ENCODE measurements around the gene PRUNE1. TPM values are rescaled to one million over a fixed set of nuclear protein-coding genes. Genes with fewer than 3 reads are reported as not detected.
A peak's percentile ranks its signal among the peaks of the same experiment; 100 is the strongest.

PRUNE1 gene
- total RNA-seq, 1 experiment from 2014 or later = 24.5 TPM

DNA sequence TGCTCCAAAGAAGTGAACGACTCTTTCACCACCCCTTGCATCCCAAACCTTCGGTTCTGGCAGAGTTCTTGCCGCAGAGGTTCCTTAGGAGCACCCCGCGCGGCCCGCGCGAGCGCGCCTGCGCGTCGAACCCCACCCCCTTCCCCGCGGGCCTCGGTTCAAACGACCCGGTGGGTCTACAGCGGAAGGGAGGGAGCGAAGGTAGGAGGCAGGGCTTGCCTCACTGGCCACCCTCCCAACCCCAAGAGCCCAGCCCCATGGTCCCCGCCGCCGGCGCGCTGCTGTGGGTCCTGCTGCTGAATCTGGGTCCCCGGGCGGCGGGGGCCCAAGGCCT, 39.3 kb downstream of the PRUNE1 start, which contains the start of gene C1orf56 (continued):
- TF ChIP-seq ZNF317 (CRISPR knock-in tag; IDR thresholded peaks at IDR 0.05; ENCODE audit: borderline replicate concordance, low read depth) (no peak), ATF1 (CRISPR knock-in tag; IDR thresholded peaks at IDR 0.05) (no peak), ATF3 (CRISPR knock-in tag; conservative IDR thresholded peaks at IDR 0.05) (no peak), HMGA2 (CRISPR knock-in tag; IDR thresholded peaks at IDR 0.05) (no peak), PRRX2 (CRISPR knock-in tag; IDR thresholded peaks at IDR 0.05) (no peak)

DNA sequence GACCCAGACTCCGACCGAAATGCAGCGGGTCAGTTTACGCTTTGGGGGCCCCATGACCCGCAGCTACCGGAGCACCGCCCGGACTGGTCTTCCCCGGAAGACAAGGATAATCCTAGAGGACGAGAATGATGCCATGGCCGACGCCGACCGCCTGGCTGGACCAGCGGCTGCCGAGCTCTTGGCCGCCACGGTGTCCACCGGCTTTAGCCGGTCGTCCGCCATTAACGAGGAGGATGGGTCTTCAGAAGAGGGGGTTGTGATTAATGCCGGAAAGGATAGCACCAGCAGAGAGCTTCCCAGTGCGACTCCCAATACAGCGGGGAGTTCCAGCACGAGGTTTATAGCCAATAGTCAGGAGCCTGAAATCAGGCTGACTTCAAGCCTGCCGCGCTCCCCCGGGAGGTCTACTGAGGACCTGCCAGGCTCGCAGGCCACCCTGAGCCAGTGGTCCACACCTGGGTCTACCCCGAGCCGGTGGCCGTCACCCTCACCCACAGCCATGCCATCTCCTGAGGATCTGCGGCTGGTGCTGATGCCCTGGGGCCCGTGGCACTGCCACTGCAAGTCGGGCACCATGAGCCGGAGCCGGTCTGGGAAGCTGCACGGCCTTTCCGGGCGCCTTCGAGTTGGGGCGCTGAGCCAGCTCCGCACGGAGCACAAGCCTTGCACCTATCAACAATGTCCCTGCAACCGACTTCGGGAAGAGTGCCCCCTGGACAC, 39.8 kb downstream of the PRUNE1 start:
- ChIA-PET CTCF (interaction anchor here (0.6 to 3.7 kb wide), 33 partner anchors 9 to 419 kb away, joined by 3 to 43 read pairs (median 4); partner anchors contain the start of genes BNIPL, CDC42SE1, ENSA and GABPB2), POLR2A (interaction anchor here (0.5 to 1.6 kb wide), 11 partner anchors 10 to 142 kb away, joined by 3 to 6 read pairs (median 4); partner anchors contain the start of genes BNIPL, MLLT11 and VPS72)
- no peaks in the 10 kb centered on the region for H3K27me3 Mint-ChIP-seq (ENCODE audit: low read depth)
- H3K27ac Mint-ChIP-seq = peak overlapping the region; percentile 97
- ATAC-seq (peak; percentile 35), DNase-seq (ENCODE audit: low spot score) (peak; percentile 76)
- H3K9me3 Mint-ChIP-seq = no peaks in the 10 kb centered on the region
- peaks cover 15% of the 10 kb centered on the region for H3K36me3 Mint-ChIP-seq
- H3K4me3 Mint-ChIP-seq = peak overlapping the region; percentile 96
- peaks cover 17% of the 10 kb centered on the region for H3K4me1 Mint-ChIP-seq
- TF ChIP-seq TEAD1 (CRISPR knock-in tag; IDR thresholded peaks at IDR 0.05) = peak; percentile 67; the same call in 1 of the 2 replicates
- TF ChIP-seq TEAD4 (CRISPR knock-in tag; IDR thresholded peaks at IDR 0.05) = 0 out of 2 replicates have a peak, but pooled peaks have one; percentile 11
- no peak for TF ChIP-seq GRHL2 (CRISPR knock-in tag; IDR thresholded peaks at IDR 0.05; ENCODE audit: insufficient replicate concordance, severe bottlenecking)
- TF ChIP-seq, protein P1, sequence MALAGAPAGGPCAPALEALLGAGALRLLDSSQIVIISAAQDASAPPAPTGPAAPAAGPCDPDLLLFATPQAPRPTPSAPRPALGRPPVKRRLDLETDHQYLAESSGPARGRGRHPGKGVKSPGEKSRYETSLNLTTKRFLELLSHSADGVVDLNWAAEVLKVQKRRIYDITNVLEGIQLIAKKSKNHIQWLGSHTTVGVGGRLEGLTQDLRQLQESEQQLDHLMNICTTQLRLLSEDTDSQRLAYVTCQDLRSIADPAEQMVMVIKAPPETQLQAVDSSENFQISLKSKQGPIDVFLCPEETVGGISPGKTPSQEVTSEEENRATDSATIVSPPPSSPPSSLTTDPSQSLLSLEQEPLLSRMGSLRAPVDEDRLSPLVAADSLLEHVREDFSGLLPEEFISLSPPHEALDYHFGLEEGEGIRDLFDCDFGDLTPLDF (CRISPR knock-in tag; IDR thresholded peaks at IDR 0.05) = no peak
- 0 out of 2 replicates have a peak, but pooled peaks have one; percentile 17 for TF ChIP-seq CREB1 (CRISPR knock-in tag; IDR thresholded peaks at IDR 0.05)
- TF ChIP-seq ZBTB43 (CRISPR knock-in tag; IDR thresholded peaks at IDR 0.05) = peak; percentile 87; the same call in 1 of the 2 replicates
- no peak for TF ChIP-seq ZNF219 (CRISPR knock-in tag; IDR thresholded peaks at IDR 0.05; ENCODE audit: borderline replicate concordance)
- TF ChIP-seq, protein P2, sequence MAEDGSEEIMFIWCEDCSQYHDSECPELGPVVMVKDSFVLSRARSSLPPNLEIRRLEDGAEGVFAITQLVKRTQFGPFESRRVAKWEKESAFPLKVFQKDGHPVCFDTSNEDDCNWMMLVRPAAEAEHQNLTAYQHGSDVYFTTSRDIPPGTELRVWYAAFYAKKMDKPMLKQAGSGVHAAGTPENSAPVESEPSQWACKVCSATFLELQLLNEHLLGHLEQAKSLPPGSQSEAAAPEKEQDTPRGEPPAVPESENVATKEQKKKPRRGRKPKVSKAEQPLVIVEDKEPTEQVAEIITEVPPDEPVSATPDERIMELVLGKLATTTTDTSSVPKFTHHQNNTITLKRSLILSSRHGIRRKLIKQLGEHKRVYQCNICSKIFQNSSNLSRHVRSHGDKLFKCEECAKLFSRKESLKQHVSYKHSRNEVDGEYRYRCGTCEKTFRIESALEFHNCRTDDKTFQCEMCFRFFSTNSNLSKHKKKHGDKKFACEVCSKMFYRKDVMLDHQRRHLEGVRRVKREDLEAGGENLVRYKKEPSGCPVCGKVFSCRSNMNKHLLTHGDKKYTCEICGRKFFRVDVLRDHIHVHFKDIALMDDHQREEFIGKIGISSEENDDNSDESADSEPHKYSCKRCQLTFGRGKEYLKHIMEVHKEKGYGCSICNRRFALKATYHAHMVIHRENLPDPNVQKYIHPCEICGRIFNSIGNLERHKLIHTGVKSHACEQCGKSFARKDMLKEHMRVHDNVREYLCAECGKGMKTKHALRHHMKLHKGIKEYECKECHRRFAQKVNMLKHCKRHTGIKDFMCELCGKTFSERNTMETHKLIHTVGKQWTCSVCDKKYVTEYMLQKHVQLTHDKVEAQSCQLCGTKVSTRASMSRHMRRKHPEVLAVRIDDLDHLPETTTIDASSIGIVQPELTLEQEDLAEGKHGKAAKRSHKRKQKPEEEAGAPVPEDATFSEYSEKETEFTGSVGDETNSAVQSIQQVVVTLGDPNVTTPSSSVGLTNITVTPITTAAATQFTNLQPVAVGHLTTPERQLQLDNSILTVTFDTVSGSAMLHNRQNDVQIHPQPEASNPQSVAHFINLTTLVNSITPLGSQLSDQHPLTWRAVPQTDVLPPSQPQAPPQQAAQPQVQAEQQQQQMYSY (CRISPR knock-in tag; IDR thresholded peaks at IDR 0.05) = peak; percentile 75
- 0 out of 2 replicates have a peak, but pooled peaks have one; percentile 37 for TF ChIP-seq PRRX2 (CRISPR knock-in tag; IDR thresholded peaks at IDR 0.05)
- TF ChIP-seq KAT7 (CRISPR knock-in tag; IDR thresholded peaks at IDR 0.05; ENCODE audit: borderline replicate concordance) = peak; percentile 50; the same call in 1 of the 2 replicates
- TF ChIP-seq SMAD3 (CRISPR knock-in tag; IDR thresholded peaks at IDR 0.05; ENCODE audit: borderline replicate concordance) = peak; percentile 66; the same call in 1 of the 2 replicates
- peak; percentile 44; the same call in 1 of the 2 replicates for TF ChIP-seq USF1 (CRISPR knock-in tag; IDR thresholded peaks at IDR 0.05)
- no peak for TF ChIP-seq AR (CRISPR knock-in tag; IDR thresholded peaks at IDR 0.05)
- peak; percentile 89 for TF ChIP-seq MAX (CRISPR knock-in tag; IDR thresholded peaks at IDR 0.05)
- TF ChIP-seq ZNF317 (CRISPR knock-in tag; IDR thresholded peaks at IDR 0.05; ENCODE audit: borderline replicate concordance, low read depth) = 0 out of 2 replicates have a peak, but pooled peaks have one; percentile 11
- TF ChIP-seq FOXP4 (CRISPR knock-in tag; IDR thresholded peaks at IDR 0.05) = peak; percentile 69; the same call in 1 of the 2 replicates
- TF ChIP-seq MYBL2 (CRISPR knock-in tag; IDR thresholded peaks at IDR 0.05) = peak; percentile 82; the same call in 1 of the 2 replicates
